Activated CD8-positive, alpha-beta memory T cell treated with anti-CD3 and anti-CD28 coated beads, Interleukin-2, amount 10 ng/mL, durations not matched to agents 7 days and 5 days (primary cell): Measurements from ENCODE around the gene DRC1. TPM values are rescaled to one million over a fixed set of nuclear protein-coding genes. Genes with fewer than 3 reads are reported as not detected.

Source experiments
- total RNA-seq, 2 experiments: library from RNA; stranded (reverse); gene quantifications; one replicate each; pipeline ENCODE4 v1.2.3, GENCODE V29; 2021

The DRC1 gene
- total RNA-seq, 2 experiments from 2014 or later = not detected

Other genes starting within 250 kb of the DRC1 start
- gene GAREM2, start 228.8 kb upstream of the DRC1 start, total RNA-seq = 1 to 10 TPM; 2.5 to 4.5 TPM
- 100 to 1,000 TPM; 117 to 145 TPM for gene HADHA, start 157.3 kb upstream of the DRC1 start, total RNA-seq
- gene HADHB, start 157.0 kb upstream of the DRC1 start, total RNA-seq = 10 to 100 TPM; 55.8 to 83.5 TPM
- 10 to 100 TPM; 38.4 to 41.3 TPM for gene SELENOI, start 55.8 kb upstream of the DRC1 start, total RNA-seq
- 1 to 10 TPM; 3.7 to 4.6 TPM for gene ADGRF3, start 55.1 kb upstream of the DRC1 start, total RNA-seq
- 100 to 1,000 TPM in 1 of 2 experiments, 10 to 100 TPM in 1; 35.1 to 115 TPM for gene OTOF, start 76.2 kb downstream of the DRC1 start, total RNA-seq
- gene CIB4, start 239.4 kb downstream of the DRC1 start, total RNA-seq = not detected